K562 (cell line): ENCODE results near the gene SLC22A4. TPM values are rescaled to one million over a fixed set of nuclear protein-coding genes. Genes with fewer than 3 reads are reported as not detected.

ENCODE experiments used
- CTBP1 ChIP-seq: fragments of 450-650 bp; IDR thresholded peaks from 2 replicates; pipeline ENCODE4 v1.6.1; 2016; ENCODE audit warnings: borderline replicate concordance
- DACH1 ChIP-seq: fragments of 450-650 bp; IDR thresholded peaks from 2 replicates; pipeline ENCODE4 v1.6.1; 2018; ENCODE audit not compliant: partially characterized antibody
- KAT7 ChIP-seq: sonication (generic); formaldehyde crosslinking; IDR thresholded peaks from 2 replicates; pipeline ENCODE4 v1.8.0; 2022; ENCODE audit warnings: missing genetic modification reagents, mild to moderate bottlenecking, borderline replicate concordance
- MYBL2 ChIP-seq, 2 experiments: fragments of 450-650 bp in 1 of 2; sonication (generic) in 1 of 2; formaldehyde crosslinking in 1 of 2; IDR thresholded peaks; 2 replicates each; pipeline versions ENCODE4 v1.6.1 to v1.8.1; 2017 to 2022; ENCODE audit warnings: borderline replicate concordance in 1 of 2, inconsistent platforms in 1 of 2, low read depth in 1 of 2, mild to moderate bottlenecking in 1 of 2, missing genetic modification reagents in 1 of 2, moderate library complexity in 1 of 2
- PHF21A ChIP-seq: fragments of 450-650 bp; IDR thresholded peaks from 2 replicates; pipeline ENCODE4 v1.6.1; 2017; ENCODE audit warnings: low read depth, borderline replicate concordance
- PTTG1 ChIP-seq: fragments of 450-650 bp; IDR thresholded peaks from 2 replicates; pipeline ENCODE4 v1.6.1; 2016; ENCODE audit warnings: low read depth, mild to moderate bottlenecking, missing genetic modification characterization, missing compliant biosample characterization
- SETDB1 ChIP-seq: IDR thresholded peaks from one replicate; pipeline ENCODE4 v1.6.1; 2012; ENCODE audit warnings: low read length, control low read depth, inconsistent platforms
- SIRT6 ChIP-seq: IDR thresholded peaks from one replicate; pipeline ENCODE4 v1.6.1; 2012; ENCODE audit warnings: low read depth, mild to moderate bottlenecking, control low read depth, inconsistent platforms, low read length, moderate library complexity
- SMARCE1 ChIP-seq: fragments of 450-650 bp; IDR thresholded peaks from 2 replicates; pipeline ENCODE4 v1.7.1; 2016; ENCODE audit warnings: mild to moderate bottlenecking
- SMC3 ChIP-seq: conservative IDR thresholded peaks from 2 replicates; pipeline ENCODE4 v1.6.1; 2011; ENCODE audit warnings: low read depth, low read length, improper control_type of control experiment; ENCODE audit not compliant: insufficient read depth
- TAF15 ChIP-seq: fragments of 200-400 bp; formaldehyde crosslinking; IDR thresholded peaks from 2 replicates; pipeline ENCODE4 v1.6.1; 2017; ENCODE audit warnings: mild to moderate bottlenecking, low read depth, low read length, moderate library complexity
- TCFL5 ChIP-seq: fragments of 250-450 bp; sonication (Bioruptor Pico); conservative IDR thresholded peaks from 2 replicates; pipeline ENCODE4 v1.6.1; 2021; ENCODE audit warnings: mild to moderate bottlenecking, moderate library complexity, matching md5 sums
- ZBED1 ChIP-seq: IDR thresholded peaks from 2 replicates; pipeline ENCODE4 v1.6.1; 2014
- ZHX1 ChIP-seq: fragments of 150-350 bp; conservative IDR thresholded peaks from 2 replicates; pipeline ENCODE4 v1.6.1; 2014; ENCODE audit warnings: low read length
- ZKSCAN1 ChIP-seq: fragments of 150-350 bp; IDR thresholded peaks from 2 replicates; pipeline ENCODE4 v1.6.1; 2016; ENCODE audit warnings: low read depth, low read length
- ZNF274 ChIP-seq: IDR thresholded peaks from 2 replicates; pipeline ENCODE4 v1.6.1; 2011; ENCODE audit warnings: low read depth, mild to moderate bottlenecking, low read length, moderate library complexity, borderline replicate concordance
- ZNF584 ChIP-seq: fragments of 200-800 bp; sonication (Bioruptor generic); IDR thresholded peaks from 2 replicates; pipeline ENCODE4 v1.6.1; 2016; ENCODE audit warnings: low read depth, mild to moderate bottlenecking, missing genetic modification characterization, missing compliant biosample characterization
- ZNF76 ChIP-seq: fragments of 250-450 bp; sonication (Bioruptor Pico); IDR thresholded peaks from 2 replicates; pipeline ENCODE4 v1.4.0; 2020; ENCODE audit warnings: mild to moderate bottlenecking, moderate library complexity, borderline replicate concordance
- ZNF778 ChIP-seq: fragments of 450-650 bp; formaldehyde crosslinking; IDR thresholded peaks from 2 replicates; pipeline ENCODE4 v1.4.0; 2020; ENCODE audit warnings: mild to moderate bottlenecking, moderate library complexity
- ZNF830 ChIP-seq: fragments of 250-450 bp; sonication (Bioruptor Pico); IDR thresholded peaks from 2 replicates; pipeline ENCODE4 v1.5.0; 2021; ENCODE audit warnings: mild to moderate bottlenecking
- polyA plus RNA-seq, 8 experiments: library from polyadenylated mRNA; depleted of rRNA in 4 of 8; stranded (reverse) in 5 of 8; unstranded in 3 of 8; fragments of >200 nt; fragmentation: Nextera tagmentation in 2 of 8; fragmentation: Illumina TruSeq in 1 of 8; extraction: Ambion mirVana in 2 of 8; extraction: Trizol in 1 of 8; gene quantifications; 2 replicates each; pipeline versions ENCODE4 v1.2.1 to v1.2.3, GENCODE V29; 2011 to 2014; ENCODE audit warnings: inconsistent platforms in 1 of 8, missing spikeins in 1 of 8
- total RNA-seq, 7 experiments: library from RNA; depleted of rRNA in 6 of 7; stranded (reverse); fragments of >200 nt in 6 of 7; fragmentation: Illumina TruSeq in 2 of 7; extraction: Trizol in 2 of 7; gene quantifications; 2 replicates each; pipeline versions ENCODE4 v1.2.1 to v1.2.3, GENCODE V29; 2011 to 2021; ENCODE audit warnings: low replicate concordance in 1 of 7
- TF ChIP-seq, protein P1 (sequence below): fragments of 250-450 bp; sonication (Bioruptor Pico); IDR thresholded peaks from 2 replicates; pipeline ENCODE4 v1.5.0; 2021; ENCODE audit warnings: mild to moderate bottlenecking, moderate library complexity
- TF ChIP-seq, protein P2 (sequence below): fragments of 250-450 bp; sonication (Bioruptor Pico); IDR thresholded peaks from 2 replicates; pipeline ENCODE4 v1.4.0; 2020; ENCODE audit warnings: mild to moderate bottlenecking

Gene SLC22A4
- total and polyA plus RNA-seq, 9 of the 15 experiments (the other 6 are each of a cell fraction or from before 2014, with no cell fraction given) = 2.7 to 9.5 (median 6.2) TPM

- TF ChIP-seq, protein P1, sequence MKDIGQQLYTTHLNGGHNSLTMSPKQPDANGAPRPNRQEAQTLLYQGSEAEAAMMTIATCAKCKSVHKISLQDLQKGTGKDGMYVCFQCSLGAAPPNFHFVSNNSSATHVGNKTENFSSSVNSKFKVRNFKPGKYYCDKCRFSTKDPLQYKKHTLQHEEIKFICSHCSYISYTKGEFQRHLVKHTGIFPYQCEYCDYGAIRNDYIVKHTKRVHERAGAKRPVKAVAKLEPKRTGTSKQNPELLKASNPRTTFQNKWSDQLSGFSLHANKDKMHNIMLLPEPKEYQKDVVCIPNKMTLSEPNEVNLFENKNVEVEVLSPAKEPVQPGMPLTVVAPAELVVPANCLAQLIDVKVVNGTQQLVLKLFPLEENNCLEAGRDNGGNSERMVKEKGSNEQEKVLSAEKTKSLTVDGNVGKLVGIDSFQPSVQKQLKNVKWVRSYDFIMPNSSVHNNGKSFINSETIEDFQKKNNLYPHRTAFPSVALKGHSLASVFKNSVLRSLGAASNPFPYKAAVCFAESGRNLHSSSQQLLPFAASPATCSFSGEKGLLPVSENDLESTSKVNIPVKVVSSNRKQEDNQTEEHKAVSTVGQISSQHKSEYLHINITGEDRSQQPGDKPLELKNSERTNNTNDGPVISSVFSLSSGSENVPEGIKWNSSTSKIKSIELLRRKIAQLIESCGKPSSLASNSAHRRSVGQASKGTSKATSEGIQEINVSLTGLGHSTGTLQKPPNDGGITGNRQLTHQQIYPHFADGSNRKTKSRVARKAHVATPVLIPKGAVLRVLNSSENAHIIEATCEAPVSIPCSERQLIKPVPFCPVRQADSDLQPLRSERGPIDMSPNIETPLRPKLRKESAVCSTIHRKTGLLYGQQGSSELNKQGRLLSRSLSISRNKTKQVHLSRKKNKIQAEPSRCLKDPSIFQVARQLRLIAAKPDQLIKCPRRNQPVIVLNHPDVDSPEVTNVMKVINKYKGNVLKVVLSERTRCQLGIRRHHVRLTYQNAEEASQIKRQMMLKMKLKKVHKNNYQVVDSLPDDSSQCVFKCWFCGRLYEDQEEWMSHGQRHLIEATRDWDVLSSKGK (CRISPR knock-in tag) = no peak
- no peak for TF ChIP-seq ZHX1
- no peak for TF ChIP-seq ZNF778 (CRISPR knock-in tag)
- no peak for TF ChIP-seq ZNF76 (CRISPR knock-in tag)
- no peak for TF ChIP-seq ZKSCAN1
- TF ChIP-seq, protein P2, sequence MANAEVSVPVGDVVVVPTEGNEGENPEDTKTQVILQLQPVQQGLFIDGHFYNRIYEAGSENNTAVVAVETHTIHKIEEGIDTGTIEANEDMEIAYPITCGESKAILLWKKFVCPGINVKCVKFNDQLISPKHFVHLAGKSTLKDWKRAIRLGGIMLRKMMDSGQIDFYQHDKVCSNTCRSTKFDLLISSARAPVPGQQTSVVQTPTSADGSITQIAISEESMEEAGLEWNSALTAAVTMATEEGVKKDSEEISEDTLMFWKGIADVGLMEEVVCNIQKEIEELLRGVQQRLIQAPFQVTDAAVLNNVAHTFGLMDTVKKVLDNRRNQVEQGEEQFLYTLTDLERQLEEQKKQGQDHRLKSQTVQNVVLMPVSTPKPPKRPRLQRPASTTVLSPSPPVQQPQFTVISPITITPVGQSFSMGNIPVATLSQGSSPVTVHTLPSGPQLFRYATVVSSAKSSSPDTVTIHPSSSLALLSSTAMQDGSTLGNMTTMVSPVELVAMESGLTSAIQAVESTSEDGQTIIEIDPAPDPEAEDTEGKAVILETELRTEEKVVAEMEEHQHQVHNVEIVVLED (CRISPR knock-in tag) = no peak
- TF ChIP-seq CTBP1 = peak; percentile 35; the same call in 1 of the 2 replicates
- no peak for TF ChIP-seq TAF15
- no peak for TF ChIP-seq KAT7 (CRISPR knock-in tag)
- TF ChIP-seq TCFL5 (CRISPR knock-in tag) = no peak
- TF ChIP-seq ZNF274 = 0 out of 2 replicates have a peak, but pooled peaks have one; percentile 44
- TF ChIP-seq PTTG1 (tag) = no peak
- TF ChIP-seq SMARCE1 = peak; percentile 80; the same call in 1 of the 2 replicates
- TF ChIP-seq PHF21A = no peak
- TF ChIP-seq SETDB1 = no peak
- peak; percentile 40; the same call in 1 of the 2 replicates for TF ChIP-seq SMC3
- peak; percentile 47 for TF ChIP-seq DACH1
- TF ChIP-seq SIRT6 = no peak
- TF ChIP-seq ZBED1 = peak; percentile 64; the same call in 1 of the 2 replicates
- TF ChIP-seq ZNF830 (CRISPR knock-in tag) = no peak
- TF ChIP-seq ZNF584 (CRISPR knock-in tag) = no peak
- TF ChIP-seq MYBL2 (IDR thresholded peaks at IDR 0.05; ENCODE audit: low read depth) = no peak
- TF ChIP-seq MYBL2 (CRISPR knock-in tag; IDR thresholded peaks at IDR 0.05; ENCODE audit: borderline replicate concordance) = no peak
Observed at GRCh38 chr5:132315529-132316067, 21.4 kb downstream of the SLC22A4 start (continued).
